GM12878 (cell line): Measurements from ENCODE around the gene LRP1B. TPM values are rescaled to one million over a fixed set of nuclear protein-coding genes. Genes with fewer than 3 reads are reported as not detected.

ENCODE experiments used
- ATAC-seq: fragments of 200-7000 bp; cut with Tn5 transposase; 3 replicates; pipeline ENCODE4 v1.9.1; 2020; ENCODE audit warnings: mild to moderate bottlenecking, moderate library complexity
- BruUV-seq: library from RNA; stranded (reverse); fragments of 400-500 nt; replicated peaks from 2 replicates; lab custom pipeline; 2021; lab: Mats Ljungman, UMichigan
- CTCF ChIA-PET: fragments of 300-600 bp; sonication (Branson Sonifier 250); formaldehyde crosslinking; extraction: SDS; loops from one replicate; lab custom pipeline; 2021; ENCODE audit warnings: inconsistent platforms; lab: Yijun Ruan, JAX
- POLR2A ChIA-PET: fragments of 350-600 bp; formaldehyde crosslinking; extraction: SDS; loops from one replicate; lab custom pipeline; 2021; ENCODE audit warnings: inconsistent platforms; lab: Charles Lee
- RAD21 ChIA-PET: fragments of 300-600 bp; sonication (Branson Sonifier 250); formaldehyde crosslinking; loops from one replicate; lab custom pipeline; 2023; ENCODE audit warnings: antibody characterized with exemption; ENCODE audit not compliant: unreplicated experiment; lab: Charles Lee
- SMC1A ChIA-PET: fragments of 300-600 bp; sonication (Branson Sonifier 250); formaldehyde crosslinking; loops from one replicate; lab custom pipeline; 2023; ENCODE audit not compliant: unreplicated experiment, uncharacterized antibody; lab: Charles Lee
- DNase-seq: peaks from one replicate; pipeline ENCODE4 v3.0.0-alpha.2; 2011; ENCODE audit warnings: low read depth, low spot score
- FAIRE-seq: peaks from 3 replicates; lab custom pipeline; 2011; peaks lifted over from hg19 to GRCh38; lab: Jason Lieb, UNC
- H2AFZ ChIP-seq: 2 replicates; pipeline ENCODE4 v1.6.0; 2011; ENCODE audit warnings: low read depth, low read length, control low read depth; ENCODE audit not compliant: control insufficient read depth
- H3K27ac ChIP-seq: 2 replicates; pipeline ENCODE4 v1.5.1; 2011; ENCODE audit warnings: control low read depth; ENCODE audit not compliant: control insufficient read depth, insufficient read depth
- H3K27me3 ChIP-seq, 2 experiments: replicated peaks in 1 of 2; 2 replicates each; pipeline versions ENCODE4 v1.6.0 to v1.6.1; 2011; ENCODE audit warnings: low read length in 1 of 2; ENCODE audit not compliant: control insufficient read depth in 2 of 2, insufficient read depth in 2 of 2
- H3K36me3 ChIP-seq, 2 experiments: 2 replicates each; pipeline ENCODE4 v1.5.1; 2011; ENCODE audit warnings: low read length in 1 of 2; ENCODE audit not compliant: control insufficient read depth in 2 of 2, insufficient read depth in 2 of 2
- H3K4me1 ChIP-seq: 2 replicates; pipeline ENCODE4 v1.6.1; 2011; ENCODE audit warnings: mild to moderate bottlenecking, low read length, moderate library complexity, mixed read lengths; ENCODE audit not compliant: control insufficient read depth, insufficient read depth
- H3K4me2 ChIP-seq: 2 replicates; pipeline ENCODE4 v1.6.0; 2011; ENCODE audit warnings: control low read depth; ENCODE audit not compliant: control insufficient read depth, insufficient read depth
- H3K4me3 ChIP-seq: fragments of 200-600 bp; sonication (generic); 2 replicates; pipeline ENCODE4 v1.5.1; 2016
- H3K79me2 ChIP-seq: 2 replicates; pipeline ENCODE4 v1.6.0; 2011; ENCODE audit warnings: low read length; ENCODE audit not compliant: control insufficient read depth, insufficient read depth
- H3K9ac ChIP-seq: 2 replicates; pipeline ENCODE4 v1.8.0; 2011; ENCODE audit warnings: low read length, control low read depth, mixed read lengths; ENCODE audit not compliant: control insufficient read depth, insufficient read depth
- H3K9me3 ChIP-seq: replicated peaks from 3 replicates; pipeline ENCODE4 v1.5.1; 2011; ENCODE audit warnings: mild to moderate bottlenecking, low read length; ENCODE audit not compliant: control insufficient read depth, insufficient read depth
- H4K20me1 ChIP-seq: 2 replicates; pipeline ENCODE4 v1.6.0; 2011; ENCODE audit not compliant: control insufficient read depth, insufficient read depth
- ATF7 ChIP-seq: fragments of 450-650 bp; IDR thresholded peaks from 2 replicates; pipeline ENCODE4 v1.6.1; 2016; ENCODE audit warnings: low read depth, mild to moderate bottlenecking
- BCLAF1 ChIP-seq: fragments of 450-650 bp; IDR thresholded peaks from 2 replicates; pipeline ENCODE4 v1.6.1; 2017; ENCODE audit warnings: antibody characterized with exemption, mild to moderate bottlenecking, moderate library complexity
- CBX3 ChIP-seq: fragments of 200-600 bp; sonication (generic); IDR thresholded peaks from 2 replicates; pipeline ENCODE4 v1.6.1; 2016; ENCODE audit warnings: low read depth, borderline replicate concordance
- CEBPB ChIP-seq, 2 experiments: fragments of 150-350 bp in 1 of 2; IDR thresholded peaks; 2 replicates each; pipeline ENCODE4 v1.6.1; 2012 to 2014; ENCODE audit warnings: low read depth in 2 of 2, low read length in 2 of 2, borderline replicate concordance in 1 of 2, inconsistent platforms in 1 of 2
- CHD2 ChIP-seq: IDR thresholded peaks from 2 replicates; pipeline ENCODE4 v1.6.1; 2011; ENCODE audit warnings: low read depth, low read length, improper control_type of control experiment, borderline replicate concordance
- CREM ChIP-seq: IDR thresholded peaks from 2 replicates; pipeline ENCODE4 v1.6.1; 2014; ENCODE audit warnings: antibody characterized with exemption, low read depth
- E2F4 ChIP-seq: IDR thresholded peaks from 2 replicates; pipeline ENCODE4 v1.6.1; 2012; ENCODE audit warnings: low read depth, low read length, improper control_type of control experiment
- EGR1 ChIP-seq, 2 experiments: IDR thresholded peaks; 1 replicate in 1 of 2; 2 replicates in 1 of 2; pipeline ENCODE4 v1.6.1; 2011 to 2012; ENCODE audit warnings: low read depth in 2 of 2, low read length in 2 of 2, borderline replicate concordance in 1 of 2, mild to moderate bottlenecking in 1 of 2, moderate library complexity in 1 of 2
- HDAC2 ChIP-seq: fragments of 200-600 bp; sonication (generic); IDR thresholded peaks from 2 replicates; pipeline ENCODE4 v1.6.1; 2017
- HDAC6 ChIP-seq: fragments of 200-600 bp; sonication (generic); IDR thresholded peaks from one replicate; pipeline ENCODE4 v1.8.0; 2017; ENCODE audit warnings: antibody characterized with exemption; ENCODE audit not compliant: unreplicated experiment
- JUND ChIP-seq: IDR thresholded peaks from 2 replicates; pipeline ENCODE4 v1.6.1; 2012; ENCODE audit warnings: low read depth, mild to moderate bottlenecking, low read length, improper control_type of control experiment, moderate library complexity
- KAT2A ChIP-seq: conservative IDR thresholded peaks from 2 replicates; pipeline ENCODE4 v1.6.1; 2011; ENCODE audit warnings: low read depth, low read length; ENCODE audit not compliant: control insufficient read depth
- NR2C2 ChIP-seq: IDR thresholded peaks from 2 replicates; pipeline ENCODE4 v1.6.1; 2011; ENCODE audit warnings: borderline replicate concordance, low read depth; ENCODE audit not compliant: control insufficient read depth, insufficient read length
- PBX3 ChIP-seq: IDR thresholded peaks from 2 replicates; pipeline ENCODE4 v1.6.1; 2011; ENCODE audit warnings: mild to moderate bottlenecking, low read depth, low read length, moderate library complexity; ENCODE audit not compliant: insufficient replicate concordance
- POLR2AphosphoS5 ChIP-seq: IDR thresholded peaks from 2 replicates; pipeline ENCODE4 v1.6.1; 2011; ENCODE audit warnings: mild to moderate bottlenecking, low read length, inconsistent platforms
- SMAD5 ChIP-seq: IDR thresholded peaks from 2 replicates; pipeline ENCODE4 v1.6.1; 2016; ENCODE audit warnings: antibody characterized with exemption, low read depth
- STAT3 ChIP-seq: IDR thresholded peaks from 2 replicates; pipeline ENCODE4 v1.6.1; 2011; ENCODE audit warnings: low read depth, low read length, improper control_type of control experiment
- TARDBP ChIP-seq: IDR thresholded peaks from 2 replicates; pipeline ENCODE4 v1.6.1; 2016; ENCODE audit warnings: borderline replicate concordance
- ZSCAN29 ChIP-seq: fragments of 450-650 bp; IDR thresholded peaks from 2 replicates; pipeline ENCODE4 v1.6.1; 2017; ENCODE audit warnings: mild to moderate bottlenecking, moderate library complexity
- in situ Hi-C: fragments of 300-500 bp; cut with MboI; formaldehyde crosslinking; loops from 9 replicates; pipeline ENCODE4 v1.14.3; 2018; ENCODE audit warnings: mixed read lengths
- intact Hi-C: fragments of 100-400 bp; cut with micrococcal nuclease; formaldehyde crosslinking; loops from one replicate; pipeline ENCODE4 v1.14.2; 2022; ENCODE audit not compliant: unreplicated experiment
- polyA plus RNA-seq, 11 experiments: library from polyadenylated mRNA; depleted of rRNA in 4 of 11; unstranded in 6 of 11; stranded (reverse) in 5 of 11; fragments of >200 nt; fragmentation: Nextera tagmentation in 4 of 11; fragmentation: Illumina TruSeq in 1 of 11; extraction: Ambion mirVana in 4 of 11; extraction: Trizol in 1 of 11; gene quantifications; 1 replicate in 1 of 11; 2 replicates in 10 of 11; pipeline versions ENCODE4 v1.2.1 to v1.2.3, GENCODE V29; 2011 to 2016; ENCODE audit warnings: inconsistent platforms in 2 of 11, missing spikeins in 2 of 11, low read depth in 1 of 11
- total RNA-seq, 4 experiments: library from RNA; depleted of rRNA in 3 of 4; stranded (reverse); fragments of >200 nt in 3 of 4; fragmentation: Illumina TruSeq in 1 of 4; extraction: Trizol in 1 of 4; gene quantifications; 2 replicates each; pipeline versions ENCODE4 v1.2.1 to v1.2.3, GENCODE V29; 2013 to 2021

The LRP1B gene
- total and polyA plus RNA-seq, 10 of the 15 experiments (the other 5 are each of a cell fraction or from before 2014, with no cell fraction given) = under 0.01 to 0.06 (median 0.03) TPM; not detected in 5

- ATAC-seq = no peak
- no peaks in the 10 kb centered on the region for H3K27me3 ChIP-seq
- H3K9ac ChIP-seq = no peak overlapping the region
- H3K4me3 ChIP-seq = no peak overlapping the region
- H4K20me1 ChIP-seq = no peaks in the 10 kb centered on the region
- intact Hi-C loops = no loop called here
- H2AFZ ChIP-seq = no peak overlapping the region
- RAD21 ChIA-PET = no interaction called here
- H3K79me2 ChIP-seq = no peaks in the 10 kb centered on the region
- H3K4me1 ChIP-seq = no peaks in the 10 kb centered on the region
- H3K9me3 ChIP-seq = no peaks in the 10 kb centered on the region
- TF ChIP-seq STAT3 (no peak), HDAC2 (no peak), KAT2A (no peak), EGR1 (IDR thresholded peaks at IDR 0.05; ENCODE audit: borderline replicate concordance in 1 of 2, low read depth in 2 of 2, low read length in 2 of 2) (no peak), ZSCAN29 (no peak), SMAD5 (no peak), HDAC6 (no peak), NR2C2 (no peak), CHD2 (no peak), E2F4 (no peak), TARDBP (no peak), CREM (no peak), CEBPB (IDR thresholded peaks at IDR 0.05; ENCODE audit: borderline replicate concordance in 1 of 2, low read depth in 2 of 2, low read length in 2 of 2) (no peak), JUND (no peak), PBX3 (no peak), POLR2AphosphoS5 (no peak), BCLAF1 (no peak), ATF7 (no peak), CBX3 (no peak)
- TF ChIP-seq, all 136 proteins: peak for 0
- ChIA-PET CTCF (no interaction called here), SMC1A (no interaction called here), POLR2A (no interaction called here)
- no TSS peak for BruUV-seq
- DNase-seq = no peak
- no peak overlapping the region for H3K4me2 ChIP-seq
- no peak for FAIRE-seq
- in situ Hi-C loops = no loop called here
- no peaks in the 10 kb centered on the region for H3K36me3 ChIP-seq
- H3K27ac ChIP-seq = no peak overlapping the region
Measured at GRCh38 chr2:140988597-140988996, 1142.2 kb downstream of the LRP1B start.
